Measurements from ENCODE around the gene ZSWIM9.
A peak's percentile ranks its signal among the peaks of the same experiment; 100 is the strongest.

Gene ZSWIM9

DNA sequence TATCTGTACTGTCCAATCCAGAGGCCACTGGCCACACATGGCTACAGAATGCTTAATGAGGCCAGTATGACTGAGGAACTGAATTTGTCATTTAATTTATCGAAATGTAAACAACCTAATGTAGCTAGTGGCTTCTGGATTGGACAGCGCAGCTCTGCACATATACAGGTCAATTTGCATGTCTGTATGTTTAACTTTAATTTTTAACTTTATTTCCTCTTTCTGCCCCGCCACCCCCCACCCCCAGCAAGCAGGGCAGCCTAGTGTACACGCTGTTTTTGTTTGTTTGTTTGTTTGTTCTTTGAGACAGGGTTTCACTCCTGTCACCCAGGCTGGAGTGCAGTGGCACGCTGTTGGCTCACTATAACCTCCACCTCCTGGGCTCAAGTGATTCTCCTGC, 15.5 kb downstream of the ZSWIM9 start (continued):
- TF ChIP-seq OSR2 (tag by site-specific recombination; IDR thresholded peaks at IDR 0.05) (no peak), ZNF416 (tag by site-specific recombination; IDR thresholded peaks at IDR 0.05) (no peak), ZNF292 (tag by site-specific recombination; IDR thresholded peaks at IDR 0.05; ENCODE audit: borderline replicate concordance, low read depth) (no peak), ZSCAN18 (tag by site-specific recombination; IDR thresholded peaks at IDR 0.05) (no peak), ZNF311 (tag by site-specific recombination; IDR thresholded peaks at IDR 0.05; ENCODE audit: borderline replicate concordance) (no peak), EGR2 (tag by site-specific recombination; IDR thresholded peaks at IDR 0.05; ENCODE audit: low read depth) (no peak), ZNF214 (tag by site-specific recombination; IDR thresholded peaks at IDR 0.05; ENCODE audit: borderline replicate concordance) (no peak)

- Histone ChIP-seq H3K27ac (ENCODE audit: extremely low read depth, low read depth, low read length) (no peak overlapping the region), H3K4me1 (ENCODE audit: control insufficient read depth, insufficient read depth, low read length) (no peaks in the 10 kb centered on the region), H3K4me3 (ENCODE audit: low read depth, low read length) (no peak overlapping the region), H3K9me3 (ENCODE audit: control insufficient read depth, insufficient read depth, low read depth, low read length) (no peaks in the 10 kb centered on the region; the same call in 1 of the 2 replicates), H3K36me3 (ENCODE audit: control insufficient read depth in 2 of 2, insufficient read depth in 1 of 2, low read length in 2 of 2) (peaks cover 35% of the 10 kb centered on the region in 2 experiments; a peak in 2 of 3 replicates)
- POLR2A ChIA-PET, result interaction anchor here (0.6 to 1.4 kb wide), 3 partner anchors 17 to 144 kb away, joined by 4 to 7 read pairs (median 7); no protein-coding TSS in a partner anchor
- CTCF ChIA-PET, result interaction anchor here (0.6 kb wide), 1 partner anchor 74 kb away, joined by 3 read pairs; no protein-coding TSS in a partner anchor
- no peak for TF ChIP-seq ZFHX2 (tag by site-specific recombination; conservative IDR thresholded peaks at IDR 0.05)
- TF ChIP-seq HOXC10 (CRISPR knock-in tag; IDR thresholded peaks at IDR 0.05), result no peak
- no peak for TF ChIP-seq ZNF423 (tag by site-specific recombination; IDR thresholded peaks at IDR 0.05)
These were observed 16.1 kb downstream of the ZSWIM9 start for GRCh38 chr19:48186541-48186991.

DNA sequence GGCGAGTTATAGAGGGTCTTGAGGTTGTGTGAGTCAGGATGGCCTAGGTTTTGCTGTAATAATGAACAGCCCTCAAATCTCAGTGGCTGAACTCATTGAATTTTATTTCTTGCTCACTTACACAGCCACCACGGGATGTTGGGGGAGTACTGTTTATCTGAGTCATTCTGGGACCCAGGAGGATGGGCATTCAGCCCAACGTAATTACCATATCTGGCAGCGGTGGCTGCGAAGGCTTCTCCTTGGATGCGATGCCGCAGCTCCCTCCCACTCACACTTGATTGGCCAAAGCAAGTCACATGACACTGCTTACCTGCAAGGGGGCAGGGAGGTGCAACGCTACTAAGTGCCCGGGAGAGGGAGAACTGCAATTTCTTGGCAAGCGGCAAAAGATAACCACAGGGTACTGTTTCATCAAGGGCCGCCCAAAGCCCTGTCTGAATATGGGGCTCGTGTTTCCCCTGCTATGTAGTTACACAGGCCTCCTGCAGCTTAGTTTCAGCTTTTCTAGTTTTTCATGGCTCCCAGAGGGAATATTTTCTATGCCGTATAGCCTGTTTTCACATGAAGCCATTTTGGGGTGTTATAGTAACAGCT, 19.9 kb downstream of the ZSWIM9 start:
- CTCF ChIA-PET, result interaction anchor here (1.2 to 1.6 kb wide), 3 partner anchors 13 to 87 kb away, joined by 5 to 6 read pairs (median 5); no protein-coding TSS in a partner anchor
- no peak for TF ChIP-seq ZNF654 (tag by site-specific recombination; IDR thresholded peaks at IDR 0.05; ENCODE audit: low read depth)
- TF ChIP-seq ZNF792 (tag by site-specific recombination; IDR thresholded peaks at IDR 0.05), result no peak
- TF ChIP-seq ZNF133 (tag by site-specific recombination; IDR thresholded peaks at IDR 0.05), result no peak
- TF ChIP-seq PATZ1 (tag by site-specific recombination; IDR thresholded peaks at IDR 0.05), result peak; percentile 47
- TF ChIP-seq, protein P1, sequence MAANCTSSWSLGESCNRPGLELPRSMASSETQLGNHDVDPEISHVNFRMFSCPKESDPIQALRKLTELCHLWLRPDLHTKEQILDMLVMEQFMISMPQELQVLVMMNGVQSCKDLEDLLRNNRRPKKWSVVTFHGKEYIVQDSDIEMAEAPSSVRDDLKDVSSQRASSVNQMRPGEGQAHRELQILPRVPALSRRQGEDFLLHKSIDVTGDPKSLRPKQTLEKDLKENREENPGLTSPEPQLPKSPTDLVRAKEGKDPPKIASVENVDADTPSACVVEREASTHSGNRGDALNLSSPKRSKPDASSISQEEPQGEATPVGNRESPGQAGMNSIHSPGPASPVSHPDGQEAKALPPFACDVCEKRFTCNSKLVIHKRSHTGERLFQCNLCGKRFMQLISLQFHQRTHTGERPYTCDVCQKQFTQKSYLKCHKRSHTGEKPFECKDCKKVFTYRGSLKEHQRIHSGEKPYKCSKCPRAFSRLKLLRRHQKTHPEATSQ (tag by site-specific recombination; IDR thresholded peaks at IDR 0.05), result no peak
- TF ChIP-seq ZFP69B (tag by site-specific recombination; IDR thresholded peaks at IDR 0.05), result peak; percentile 40; the same call in 1 of the 2 replicates
- no peak for TF ChIP-seq ZNF324 (tag by site-specific recombination; IDR thresholded peaks at IDR 0.05)
- no peak for TF ChIP-seq GLI2 (tag by site-specific recombination; IDR thresholded peaks at IDR 0.05; ENCODE audit: borderline replicate concordance, low read depth)
- no peak for TF ChIP-seq ZNF16 (tag by site-specific recombination; IDR thresholded peaks at IDR 0.05; ENCODE audit: low read depth)
- TF ChIP-seq ZNF366 (tag by site-specific recombination; conservative IDR thresholded peaks at IDR 0.05), result 0 out of 2 replicates have a peak, but pooled peaks have one; percentile 31
- TF ChIP-seq ZNF560 (tag by site-specific recombination; IDR thresholded peaks at IDR 0.05; ENCODE audit: borderline replicate concordance), result no peak
- no peak for TF ChIP-seq ZNF558 (tag by site-specific recombination; IDR thresholded peaks at IDR 0.05)
- no peak for TF ChIP-seq KLF1 (tag by site-specific recombination; IDR thresholded peaks at IDR 0.05)
- TF ChIP-seq, protein P2, sequence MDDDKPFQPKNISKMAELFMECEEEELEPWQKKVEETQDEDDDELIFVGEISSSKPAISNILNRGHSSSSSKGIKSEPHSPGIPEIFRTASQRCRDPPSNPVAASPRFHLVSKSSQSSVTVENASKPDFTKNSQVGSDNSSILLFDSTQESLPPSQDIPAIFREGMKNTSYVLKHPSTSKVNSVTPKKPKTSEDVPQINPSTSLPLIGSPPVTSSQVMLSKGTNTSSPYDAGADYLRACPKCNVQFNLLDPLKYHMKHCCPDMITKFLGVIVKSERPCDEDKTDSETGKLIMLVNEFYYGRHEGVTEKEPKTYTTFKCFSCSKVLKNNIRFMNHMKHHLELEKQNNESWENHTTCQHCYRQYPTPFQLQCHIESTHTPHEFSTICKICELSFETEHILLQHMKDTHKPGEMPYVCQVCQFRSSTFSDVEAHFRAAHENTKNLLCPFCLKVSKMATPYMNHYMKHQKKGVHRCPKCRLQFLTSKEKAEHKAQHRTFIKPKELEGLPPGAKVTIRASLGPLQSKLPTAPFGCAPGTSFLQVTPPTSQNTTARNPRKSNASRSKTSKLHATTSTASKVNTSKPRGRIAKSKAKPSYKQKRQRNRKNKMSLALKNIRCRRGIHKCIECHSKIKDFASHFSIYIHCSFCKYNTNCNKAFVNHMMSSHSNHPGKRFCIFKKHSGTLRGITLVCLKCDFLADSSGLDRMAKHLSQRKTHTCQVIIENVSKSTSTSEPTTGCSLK (tag by site-specific recombination; IDR thresholded peaks at IDR 0.05), result no peak
- TF ChIP-seq ZNF623 (tag by site-specific recombination; IDR thresholded peaks at IDR 0.05), result peak; percentile 2; the same call in 1 of the 2 replicates
- TF ChIP-seq ZNF660 (tag by site-specific recombination; IDR thresholded peaks at IDR 0.05), result 0 out of 2 replicates have a peak, but pooled peaks have one; percentile 45
- peak; percentile 42 for TF ChIP-seq FEZF1 (tag by site-specific recombination; IDR thresholded peaks at IDR 0.05)

More for the DNA sequence above, 19.9 kb downstream of the ZSWIM9 start:
- POLR2A ChIA-PET, result interaction anchor here (0.6 to 3.9 kb wide), 3 partner anchors 13 to 131 kb away, joined by 3 to 25 read pairs (median 4); no protein-coding TSS in a partner anchor
- H3K36me3 ChIP-seq (ENCODE audit: control insufficient read depth in 2 of 2, insufficient read depth in 1 of 2, low read length in 2 of 2), result peaks cover 26 to 28% of the 10 kb centered on the region in 2 experiments; a peak in 2 of 3 replicates
- no peaks in the 10 kb centered on the region for H3K4me1 ChIP-seq (ENCODE audit: control insufficient read depth, insufficient read depth, low read length)
- H3K4me3 ChIP-seq (ENCODE audit: low read depth, low read length), result no peak overlapping the region
- H3K27ac ChIP-seq (ENCODE audit: extremely low read depth, low read depth, low read length), result no peak overlapping the region
- no peaks in the 10 kb centered on the region for H3K9me3 ChIP-seq (ENCODE audit: control insufficient read depth, insufficient read depth, low read depth, low read length)

Measured in HEK293 (cell line).